Measurements from ENCODE around the gene PALM3.
"Not testable (repeated sequence)": the region's sequence is repeated elsewhere in the genome, so short reads cannot be mapped to it uniquely, and the experiment has no call there.

Gene PALM3

GRCh38 chr19:14042659-14043608 lies 18.9 kb downstream of the PALM3 start:
- TF ChIP-seq, protein P1, sequence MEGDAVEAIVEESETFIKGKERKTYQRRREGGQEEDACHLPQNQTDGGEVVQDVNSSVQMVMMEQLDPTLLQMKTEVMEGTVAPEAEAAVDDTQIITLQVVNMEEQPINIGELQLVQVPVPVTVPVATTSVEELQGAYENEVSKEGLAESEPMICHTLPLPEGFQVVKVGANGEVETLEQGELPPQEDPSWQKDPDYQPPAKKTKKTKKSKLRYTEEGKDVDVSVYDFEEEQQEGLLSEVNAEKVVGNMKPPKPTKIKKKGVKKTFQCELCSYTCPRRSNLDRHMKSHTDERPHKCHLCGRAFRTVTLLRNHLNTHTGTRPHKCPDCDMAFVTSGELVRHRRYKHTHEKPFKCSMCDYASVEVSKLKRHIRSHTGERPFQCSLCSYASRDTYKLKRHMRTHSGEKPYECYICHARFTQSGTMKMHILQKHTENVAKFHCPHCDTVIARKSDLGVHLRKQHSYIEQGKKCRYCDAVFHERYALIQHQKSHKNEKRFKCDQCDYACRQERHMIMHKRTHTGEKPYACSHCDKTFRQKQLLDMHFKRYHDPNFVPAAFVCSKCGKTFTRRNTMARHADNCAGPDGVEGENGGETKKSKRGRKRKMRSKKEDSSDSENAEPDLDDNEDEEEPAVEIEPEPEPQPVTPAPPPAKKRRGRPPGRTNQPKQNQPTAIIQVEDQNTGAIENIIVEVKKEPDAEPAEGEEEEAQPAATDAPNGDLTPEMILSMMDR (IDR thresholded peaks at IDR 0.05; ENCODE audit: control extremely low read depth, extremely low read depth, low read depth, missing control alignments): peak; percentile 44
- ChIA-PET CTCF (interaction anchor here (0.5 to 14.7 kb wide), 18 partner anchors 11 to 175 kb away, joined by 3 to 169 read pairs (median 4); partner anchors contain the start of genes IL27RA, MISP3, PALM3 and RFX1), POLR2A (interaction anchor here (0.6 kb wide), 1 partner anchor 56 kb away, joined by 3 read pairs; no protein-coding TSS in a partner anchor)
- peak; percentile 58 for DNase-seq (ENCODE audit: extremely low spot score)

- CTCF ChIA-PET: interaction anchor here (14.7 kb wide), 1 partner anchor 17 kb away, joined by 169 read pairs; the partner anchor contains the start of gene PALM3
- POLR2A ChIA-PET: no interaction called here
- DNase-seq (ENCODE audit: extremely low spot score): no peak
- TF ChIP-seq, protein P1 (IDR thresholded peaks at IDR 0.05; ENCODE audit: control extremely low read depth, extremely low read depth, low read depth, missing control alignments): no peak
These were observed 22.7 kb downstream of the PALM3 start for GRCh38 chr19:14039181-14039580.

DNA sequence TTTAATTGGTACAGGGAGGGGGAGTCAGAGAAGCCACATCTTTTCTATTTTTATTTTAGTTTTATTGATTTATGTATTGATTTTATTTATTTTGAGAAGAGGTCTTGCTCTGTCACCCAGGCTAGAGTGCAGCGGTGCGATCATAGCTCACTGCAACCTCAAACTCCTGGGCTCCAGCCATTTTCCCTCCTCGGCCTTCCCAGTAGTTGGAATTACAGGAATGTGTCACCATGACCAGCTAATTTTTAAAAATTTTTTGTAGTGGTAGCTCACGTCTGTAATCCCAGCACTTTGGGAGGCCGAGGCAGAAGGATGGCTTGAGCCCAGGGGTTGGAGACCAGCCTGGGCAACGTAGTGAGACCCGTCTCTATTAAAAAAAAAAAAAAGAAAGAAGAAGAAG lies 26.2 kb downstream of the PALM3 start:
- POLR2A ChIA-PET: interaction anchor here (0.7 kb wide), 1 partner anchor 482 kb away, joined by 5 read pairs; no protein-coding TSS in a partner anchor
- CTCF ChIA-PET: interaction anchor here (1.3 to 1.6 kb wide), 3 partner anchors 11 to 159 kb away, joined by 3 to 5 read pairs (median 5); partner anchors contain the start of gene NANOS3
- no peak for DNase-seq (ENCODE audit: extremely low spot score)
- TF ChIP-seq, protein P1 (IDR thresholded peaks at IDR 0.05; ENCODE audit: control extremely low read depth, extremely low read depth, low read depth, missing control alignments): no peak

GRCh38 chr19:14035159-14035558 lies 26.7 kb downstream of the PALM3 start:
- POLR2A ChIA-PET: interaction anchor here (0.7 kb wide), 1 partner anchor 482 kb away, joined by 5 read pairs; no protein-coding TSS in a partner anchor
- CTCF ChIA-PET: interaction anchor here (1.3 to 1.4 kb wide), 2 partner anchors 24 to 158 kb away, joined by 3 to 5 read pairs; partner anchors contain the start of gene NANOS3
- not testable (repeated sequence) for DNase-seq (ENCODE audit: extremely low spot score)

DNA sequence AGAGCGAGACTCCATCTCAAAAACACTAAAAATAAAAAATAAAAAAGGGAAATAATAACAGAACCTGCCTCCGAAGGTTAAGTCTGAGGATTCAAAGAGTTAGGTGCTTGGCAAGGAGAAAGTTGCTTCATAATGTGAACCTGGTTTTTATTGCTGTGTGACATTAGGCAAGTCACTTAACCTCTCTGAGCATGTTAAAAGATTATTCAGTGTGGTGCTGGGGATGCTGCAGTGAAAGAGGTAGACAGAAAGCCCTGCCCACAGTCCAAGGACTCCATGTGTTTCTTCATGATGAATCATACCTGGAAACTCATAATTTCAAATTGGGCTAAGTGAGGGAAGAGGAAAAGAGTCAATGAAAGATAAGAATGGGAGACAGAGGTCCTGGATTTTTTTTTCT lies 27.9 kb downstream of the PALM3 start:
- TF ChIP-seq, protein P1 (IDR thresholded peaks at IDR 0.05; ENCODE audit: control extremely low read depth, extremely low read depth, low read depth, missing control alignments): no peak
- CTCF ChIA-PET: interaction anchor here (1.2 to 3.4 kb wide), 2 partner anchors 15 to 152 kb away, joined by 3 to 11 read pairs; no protein-coding TSS in a partner anchor
- DNase-seq (ENCODE audit: extremely low spot score): no peak
- POLR2A ChIA-PET: no interaction called here

GRCh38 chr19:14031719-14032480 lies 30.0 kb downstream of the PALM3 start, which contains the start of gene IL27RA:
Gene IL27RA (plus strand): TSS chr19:14031762. CDS start chr19:14031873, 111 bp downstream.
- peak; percentile 81 for DNase-seq (ENCODE audit: extremely low spot score)
- ChIA-PET POLR2A (interaction anchor here (0.6 to 0.7 kb wide), 2 partner anchors 21 to 26 kb away, joined by 3 to 4 read pairs; partner anchors contain the start of gene RFX1), CTCF (interaction anchor here (0.6 to 3.4 kb wide), 27 partner anchors 10 to 316 kb away, joined by 3 to 25 read pairs (median 4); partner anchors contain the start of gene MISP3)
- TF ChIP-seq, protein P1 (IDR thresholded peaks at IDR 0.05; ENCODE audit: control extremely low read depth, extremely low read depth, low read depth, missing control alignments): peak; percentile 85
